Endothelial cell of umbilical vein (primary cell): ENCODE measurements around the gene PAM16. TPM values are rescaled to one million over a fixed set of nuclear protein-coding genes. Genes with fewer than 3 reads are reported as not detected.

Experiments
- BruUV-seq: library from RNA; stranded (reverse); fragments of 400-500 nt; replicated peaks from 2 replicates; lab custom pipeline; 2021; lab: Mats Ljungman, UMichigan
- CTCF ChIA-PET: fragments of 300-600, 350-600 bp; sonication (Branson Sonifier 250); formaldehyde crosslinking; loops from one replicate; lab custom pipeline; 2021; ENCODE audit warnings: antibody characterized with exemption, inconsistent platforms; lab: Charles Lee
- POLR2A ChIA-PET: fragments of 300-600, 350-600 bp; sonication (Branson Sonifier 250); formaldehyde crosslinking; loops from one replicate; lab custom pipeline; 2021; ENCODE audit warnings: antibody characterized with exemption, inconsistent platforms; lab: Charles Lee
- DNase-seq: peaks from one replicate; pipeline ENCODE4 v3.0.0-alpha.2; 2011; ENCODE audit warnings: low read depth, low spot score
- FAIRE-seq: peaks from 2 replicates; lab custom pipeline; 2011; peaks lifted over from hg19 to GRCh38; lab: Jason Lieb, UNC
- H2AFZ ChIP-seq: 2 replicates; pipeline ENCODE4 v1.6.0; 2012; ENCODE audit warnings: low read depth, low read length, control low read depth, inconsistent platforms
- H3K27ac ChIP-seq: 2 replicates; pipeline ENCODE4 v1.5.1; 2011; ENCODE audit warnings: low read depth, mild to moderate bottlenecking, control low read depth, low read length, moderate library complexity; ENCODE audit not compliant: insufficient read depth
- H3K27me3 ChIP-seq, 2 experiments: 2 replicates each; pipeline versions ENCODE4 v1.6.0 to v1.6.1; 2011; ENCODE audit warnings: low read length in 2 of 2, mixed read lengths in 1 of 2; ENCODE audit not compliant: control insufficient read depth in 2 of 2, insufficient read depth in 2 of 2
- H3K36me3 ChIP-seq, 2 experiments: 2 replicates in 1 of 2; 3 replicates in 1 of 2; pipeline ENCODE4 v1.5.1; 2011; ENCODE audit warnings: low read length in 2 of 2, mild to moderate bottlenecking in 1 of 2, moderate library complexity in 1 of 2; ENCODE audit not compliant: control insufficient read depth in 2 of 2, insufficient read depth in 2 of 2; ENCODE audit errors: extremely low read depth in 1 of 2
- H3K4me1 ChIP-seq: 3 replicates; pipeline ENCODE4 v1.5.1; 2011; ENCODE audit warnings: mild to moderate bottlenecking, low read length; ENCODE audit not compliant: control insufficient read depth, insufficient read depth; ENCODE audit errors: extremely low read depth
- H3K4me2 ChIP-seq: 2 replicates; pipeline ENCODE4 v1.6.1; 2011; ENCODE audit warnings: low read length, control low read depth, mixed read lengths; ENCODE audit not compliant: insufficient read depth
- H3K4me3 ChIP-seq, 3 experiments: fragments of 200-600 bp in 1 of 3; sonication (generic), shearing (Covaris generic) in 1 of 3; replicated peaks in 1 of 3; 2 replicates each; pipeline ENCODE4 v1.5.1; 2011 to 2016; ENCODE audit warnings: control low read depth in 3 of 3, low read length in 3 of 3, mild to moderate bottlenecking in 2 of 3, inconsistent platforms in 1 of 3, low read depth in 1 of 3, moderate library complexity in 1 of 3; ENCODE audit not compliant: insufficient read depth in 1 of 3
- H3K79me2 ChIP-seq: 2 replicates; pipeline ENCODE4 v1.6.0; 2012; ENCODE audit warnings: low read length, inconsistent platforms; ENCODE audit not compliant: control insufficient read depth, insufficient read depth
- H3K9ac ChIP-seq: replicated peaks from 2 replicates; pipeline ENCODE3; 2011; ENCODE audit warnings: low read length, control low read depth; ENCODE audit not compliant: insufficient read depth; ENCODE audit errors: extremely low read depth
- H3K9me1 ChIP-seq: replicated peaks from 3 replicates; pipeline ENCODE4 v1.6.0; 2011; ENCODE audit warnings: mild to moderate bottlenecking, low read length; ENCODE audit not compliant: control insufficient read depth, insufficient read depth; ENCODE audit errors: extremely low read depth
- H3K9me3 ChIP-seq: replicated peaks from 2 replicates; pipeline ENCODE4 v1.5.1; 2012; ENCODE audit warnings: low read length, inconsistent platforms; ENCODE audit not compliant: control insufficient read depth, insufficient read depth
- H4K20me1 ChIP-seq: replicated peaks from 2 replicates; pipeline ENCODE3; 2011; ENCODE audit warnings: mild to moderate bottlenecking, low read length; ENCODE audit not compliant: control insufficient read depth, insufficient read depth; ENCODE audit errors: extremely low read depth
- EZH2 ChIP-seq: IDR thresholded peaks from 2 replicates; pipeline ENCODE4 v1.6.1; 2012; ENCODE audit warnings: borderline replicate concordance, low read depth, mild to moderate bottlenecking, moderate library complexity, low read length, inconsistent platforms; ENCODE audit not compliant: severe bottlenecking
- FOS ChIP-seq: IDR thresholded peaks from 2 replicates; pipeline ENCODE4 v1.6.1; 2011; ENCODE audit warnings: mild to moderate bottlenecking, low read length, moderate library complexity, borderline replicate concordance; ENCODE audit not compliant: insufficient read depth
- GATA2 ChIP-seq: IDR thresholded peaks from 2 replicates; pipeline ENCODE4 v1.7.0; 2011; ENCODE audit warnings: low read depth, mild to moderate bottlenecking, moderate library complexity, mixed read lengths, low read length; ENCODE audit not compliant: insufficient read length, insufficient read depth
- JUN ChIP-seq: IDR thresholded peaks from 2 replicates; pipeline ENCODE4 v1.6.1; 2011; ENCODE audit warnings: borderline replicate concordance, low read depth; ENCODE audit not compliant: insufficient read length, insufficient read depth
- MYC ChIP-seq: IDR thresholded peaks from one replicate; pipeline ENCODE4 v1.6.1; 2011; ENCODE audit warnings: mild to moderate bottlenecking, low read depth, low read length
- POLR2A ChIP-seq: IDR thresholded peaks from 2 replicates; pipeline ENCODE4 v1.6.1; 2012; ENCODE audit warnings: low read depth, mild to moderate bottlenecking, control low read depth, low read length
- POLR2AphosphoS5 ChIP-seq: IDR thresholded peaks from 2 replicates; pipeline ENCODE4 v1.6.1; 2012; ENCODE audit warnings: low read depth, mild to moderate bottlenecking, control low read depth, low read length, moderate library complexity; ENCODE audit not compliant: insufficient read depth
- dilution Hi-C: fragments of 300-500 bp; cut with MboI; formaldehyde crosslinking; loops from one replicate; pipeline ENCODE4 v1.15.0; 2019; ENCODE audit warnings: low sequenced_read_pairs; ENCODE audit not compliant: extremely low pct_ligation_motif_present
- intact Hi-C: fragments of 100-400 bp; cut with micrococcal nuclease; formaldehyde crosslinking; loops from one replicate; pipeline ENCODE4 v1.10.0; 2022
- polyA plus RNA-seq, 4 experiments: library from polyadenylated mRNA; depleted of rRNA in 3 of 4; stranded (reverse) in 3 of 4; unstranded in 1 of 4; fragments of >200 nt; gene quantifications; 2 replicates each; pipeline versions ENCODE4 v1.2.1 to v1.2.3, GENCODE V29; 2011 to 2012; ENCODE audit warnings: missing spikeins in 1 of 4
- total RNA-seq: library from RNA; stranded (reverse); gene quantifications from 2 replicates; pipeline ENCODE4 v1.2.3, GENCODE V29; 2021
- TF ChIP-seq, protein P1 (sequence below), 2 donors: IDR thresholded peaks; 1 replicate in 1 of 2; 2 replicates in 1 of 2; pipeline ENCODE4 v1.5.1; 2011; ENCODE audit warnings: low read length in 2 of 2, mild to moderate bottlenecking in 2 of 2, moderate library complexity in 2 of 2, control low read depth in 1 of 2, inconsistent platforms in 1 of 2, low read depth in 1 of 2; ENCODE audit not compliant: insufficient read depth in 1 of 2; ENCODE audit errors: extremely low read depth in 1 of 2
- TF ChIP-seq, protein P2 (sequence below): IDR thresholded peaks from 2 replicates; pipeline ENCODE4 v1.6.1; 2011; ENCODE audit not compliant: insufficient read depth, insufficient read length

The PAM16 gene
- total and polyA plus RNA-seq, 2 donors (not counting 3 experiments of a cell fraction or from before 2014, with no cell fraction given), result 40.0 to 67.2 TPM

DNA sequence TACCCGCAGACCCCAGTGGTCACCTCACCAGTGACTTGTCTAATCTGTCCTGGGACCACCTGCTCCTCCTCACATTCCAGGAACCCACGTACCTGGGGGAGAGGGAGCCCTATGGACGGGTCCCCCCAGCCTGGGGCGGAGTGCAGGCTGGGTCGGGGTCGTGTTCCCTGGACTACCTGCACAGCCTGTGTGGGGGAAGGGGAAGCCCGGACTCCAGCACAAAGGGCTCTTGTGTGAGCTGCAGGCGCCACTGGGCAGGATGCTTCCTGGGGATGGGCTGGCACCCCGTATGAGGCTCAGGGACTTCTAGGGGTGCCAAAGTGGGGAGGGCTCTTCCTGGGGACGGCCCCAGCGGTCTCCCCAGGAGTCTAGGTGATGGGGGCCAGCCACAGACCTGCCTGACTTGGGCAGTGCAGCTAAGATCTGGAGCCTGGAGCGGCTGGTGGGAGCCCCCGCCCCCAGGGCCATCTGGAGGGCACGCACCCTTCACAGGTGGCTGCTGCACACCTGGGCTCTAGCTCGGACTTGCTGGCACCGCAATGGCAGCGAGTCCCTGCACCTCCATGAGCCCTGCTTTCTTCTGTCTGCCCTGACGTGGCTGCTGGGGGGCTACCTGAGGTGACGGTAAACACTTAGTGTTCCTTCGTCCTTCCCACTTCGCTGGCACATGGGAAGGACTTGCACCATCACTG, 28.0 kb upstream of the PAM16 start:
- Histone ChIP-seq H3K4me2 (no peak overlapping the region), H3K79me2 (no peaks in the 10 kb centered on the region), H3K4me1 (peaks cover 7% of the 10 kb centered on the region), H3K9me1 (no peaks in the 10 kb centered on the region), H3K27me3 (no peaks in the 10 kb centered on the region), H3K36me3 (no peaks in the 10 kb centered on the region), H4K20me1 (no peaks in the 10 kb centered on the region), H2AFZ (no peak overlapping the region), H3K4me3 (no peak overlapping the region), H3K9me3 (no peaks in the 10 kb centered on the region), H3K9ac (no peak overlapping the region), H3K27ac (no peak overlapping the region)
- no peak for DNase-seq
- no peak for FAIRE-seq
- BruUV-seq, result no TSS peak
- ChIA-PET POLR2A (interaction anchor here (0.6 kb wide), 1 partner anchor 1422 kb away, joined by 3 read pairs; no protein-coding TSS in a partner anchor), CTCF (interaction anchor here (0.8 to 2.6 kb wide), 4 partner anchors 10 to 118 kb away, joined by 3 to 17 read pairs (median 4); no protein-coding TSS in a partner anchor)
- intact Hi-C loops, result no loop called here
- no peak for TF ChIP-seq EZH2
- TF ChIP-seq, protein P1, sequence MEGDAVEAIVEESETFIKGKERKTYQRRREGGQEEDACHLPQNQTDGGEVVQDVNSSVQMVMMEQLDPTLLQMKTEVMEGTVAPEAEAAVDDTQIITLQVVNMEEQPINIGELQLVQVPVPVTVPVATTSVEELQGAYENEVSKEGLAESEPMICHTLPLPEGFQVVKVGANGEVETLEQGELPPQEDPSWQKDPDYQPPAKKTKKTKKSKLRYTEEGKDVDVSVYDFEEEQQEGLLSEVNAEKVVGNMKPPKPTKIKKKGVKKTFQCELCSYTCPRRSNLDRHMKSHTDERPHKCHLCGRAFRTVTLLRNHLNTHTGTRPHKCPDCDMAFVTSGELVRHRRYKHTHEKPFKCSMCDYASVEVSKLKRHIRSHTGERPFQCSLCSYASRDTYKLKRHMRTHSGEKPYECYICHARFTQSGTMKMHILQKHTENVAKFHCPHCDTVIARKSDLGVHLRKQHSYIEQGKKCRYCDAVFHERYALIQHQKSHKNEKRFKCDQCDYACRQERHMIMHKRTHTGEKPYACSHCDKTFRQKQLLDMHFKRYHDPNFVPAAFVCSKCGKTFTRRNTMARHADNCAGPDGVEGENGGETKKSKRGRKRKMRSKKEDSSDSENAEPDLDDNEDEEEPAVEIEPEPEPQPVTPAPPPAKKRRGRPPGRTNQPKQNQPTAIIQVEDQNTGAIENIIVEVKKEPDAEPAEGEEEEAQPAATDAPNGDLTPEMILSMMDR (IDR thresholded peaks at IDR 0.05; ENCODE audit: extremely low read depth in 1 of 2, insufficient read depth in 1 of 2, low read depth in 1 of 2, low read length in 2 of 2), result no peak
- TF ChIP-seq POLR2A, result no peak
- no peak for TF ChIP-seq GATA2
- TF ChIP-seq JUN, result no peak
- no peak for TF ChIP-seq MYC
- no peak for TF ChIP-seq FOS
- TF ChIP-seq, protein P2, sequence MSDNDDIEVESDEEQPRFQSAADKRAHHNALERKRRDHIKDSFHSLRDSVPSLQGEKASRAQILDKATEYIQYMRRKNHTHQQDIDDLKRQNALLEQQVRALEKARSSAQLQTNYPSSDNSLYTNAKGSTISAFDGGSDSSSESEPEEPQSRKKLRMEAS, result no peak
- no peak for TF ChIP-seq POLR2AphosphoS5
- dilution Hi-C loops, result no loop called here
